Islet of Langerhans (tissue), 1 donor: ENCODE measurements around the gene CAV1.
"Not testable (repeated sequence)": the region's sequence is repeated elsewhere in the genome, so short reads cannot be mapped to it uniquely, and the experiment has no call there.

Experiments used
- FAIRE-seq: peaks from one replicate; lab custom pipeline; 2011; peaks lifted over from hg19 to GRCh38; lab: Jason Lieb, UNC

Gene CAV1, protein sequence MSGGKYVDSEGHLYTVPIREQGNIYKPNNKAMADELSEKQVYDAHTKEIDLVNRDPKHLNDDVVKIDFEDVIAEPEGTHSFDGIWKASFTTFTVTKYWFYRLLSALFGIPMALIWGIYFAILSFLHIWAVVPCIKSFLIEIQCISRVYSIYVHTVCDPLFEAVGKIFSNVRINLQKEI

DNA sequence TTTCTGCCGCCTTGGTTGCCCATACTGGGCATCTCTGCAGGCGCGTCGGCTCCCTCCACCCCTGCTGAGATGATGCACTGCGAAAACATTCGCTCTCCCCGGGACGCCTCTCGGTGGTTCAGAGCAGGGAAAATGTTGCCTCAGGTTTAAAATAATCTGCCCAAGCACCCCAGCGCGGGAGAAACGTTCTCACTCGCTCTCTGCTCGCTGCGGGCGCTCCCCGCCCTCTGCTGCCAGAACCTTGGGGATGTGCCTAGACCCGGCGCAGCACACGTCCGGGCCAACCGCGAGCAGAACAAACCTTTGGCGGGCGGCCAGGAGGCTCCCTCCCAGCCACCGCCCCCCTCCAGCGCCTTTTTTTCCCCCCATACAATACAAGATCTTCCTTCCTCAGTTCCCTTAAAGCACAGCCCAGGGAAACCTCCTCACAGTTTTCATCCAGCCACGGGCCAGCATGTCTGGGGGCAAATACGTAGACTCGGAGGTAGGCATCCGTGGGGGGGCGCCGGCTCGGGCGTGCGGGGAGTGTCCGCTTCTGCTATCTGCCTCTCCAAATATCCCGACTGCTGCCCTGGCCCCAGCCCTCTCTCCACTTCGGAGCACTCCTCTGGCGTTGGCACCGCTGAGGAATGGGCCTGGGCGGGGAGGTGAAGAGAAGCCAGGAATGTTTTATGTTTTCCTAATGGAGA, at the start of gene CAV1:
TSS of gene CAV1 (plus strand) at position 428 of the 689 bp plus-strand sequence. CDS start at position 455, 27 bp downstream.
- FAIRE-seq = no peak

DNA sequence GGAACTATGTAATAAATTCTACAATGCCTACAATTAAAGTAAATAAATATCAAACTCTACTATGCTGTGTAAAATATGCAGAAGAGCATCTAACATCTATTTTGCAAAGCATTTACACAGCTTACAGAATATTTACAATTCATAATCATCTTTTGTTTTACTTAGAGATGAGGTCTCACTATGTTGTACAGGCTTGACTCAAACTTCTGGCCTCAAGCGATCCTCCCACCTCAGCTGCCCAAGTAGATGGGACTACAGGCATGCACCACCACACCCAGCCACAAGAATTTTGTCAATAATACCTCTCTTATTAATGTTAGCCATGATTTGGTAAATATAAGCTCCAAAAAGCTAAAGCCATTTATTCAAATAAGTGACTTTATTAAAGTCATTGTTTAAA, 47.2 kb upstream of the CAV1 start:
- FAIRE-seq = no peak

- FAIRE-seq = no peak
Observed at GRCh38 chr7:116478834-116479233, 46.0 kb upstream of the CAV1 start.

- no peak for FAIRE-seq
Observed at GRCh38 chr7:116483271-116483942, 41.4 kb upstream of the CAV1 start.

DNA sequence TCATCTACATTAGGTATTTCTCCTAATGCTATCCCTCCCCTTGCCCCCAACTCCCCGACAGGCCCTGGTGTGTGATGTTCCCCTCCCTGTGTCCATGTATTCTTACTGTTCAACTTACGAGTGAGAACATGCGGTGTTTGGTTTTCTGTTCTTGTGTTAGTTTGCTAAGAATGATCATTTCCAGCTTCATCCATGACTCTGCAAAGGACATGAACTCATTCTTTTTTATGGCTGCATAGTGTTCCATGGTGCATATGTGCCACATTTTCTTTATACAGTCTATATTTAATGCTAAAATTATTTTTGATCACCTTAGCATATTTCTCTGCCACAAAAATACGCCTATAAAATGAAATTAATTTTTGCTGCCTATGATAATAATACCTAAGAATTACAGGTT, 40.4 kb upstream of the CAV1 start:
- FAIRE-seq = not testable (repeated sequence)

- FAIRE-seq = no peak
Observed at GRCh38 chr7:116487907-116488521, 36.8 kb upstream of the CAV1 start.

DNA sequence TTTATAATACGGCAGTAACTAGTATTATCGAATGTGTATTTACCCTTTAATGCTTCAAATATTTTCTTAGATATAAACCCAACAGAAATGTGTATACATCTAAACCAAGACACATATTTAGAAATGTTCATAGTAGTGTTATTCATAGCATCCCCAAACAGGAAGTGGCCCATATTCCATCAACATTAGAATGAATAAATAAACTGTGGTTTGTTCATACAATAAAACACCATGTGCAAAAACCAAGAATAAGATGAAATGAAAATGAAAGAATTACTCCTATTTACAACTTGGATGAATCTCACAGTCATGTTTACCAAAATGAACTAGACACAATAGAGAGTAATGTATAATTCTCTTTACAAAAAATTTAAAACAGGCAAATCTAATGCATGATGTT, 34.5 kb upstream of the CAV1 start:
- FAIRE-seq = no peak

DNA sequence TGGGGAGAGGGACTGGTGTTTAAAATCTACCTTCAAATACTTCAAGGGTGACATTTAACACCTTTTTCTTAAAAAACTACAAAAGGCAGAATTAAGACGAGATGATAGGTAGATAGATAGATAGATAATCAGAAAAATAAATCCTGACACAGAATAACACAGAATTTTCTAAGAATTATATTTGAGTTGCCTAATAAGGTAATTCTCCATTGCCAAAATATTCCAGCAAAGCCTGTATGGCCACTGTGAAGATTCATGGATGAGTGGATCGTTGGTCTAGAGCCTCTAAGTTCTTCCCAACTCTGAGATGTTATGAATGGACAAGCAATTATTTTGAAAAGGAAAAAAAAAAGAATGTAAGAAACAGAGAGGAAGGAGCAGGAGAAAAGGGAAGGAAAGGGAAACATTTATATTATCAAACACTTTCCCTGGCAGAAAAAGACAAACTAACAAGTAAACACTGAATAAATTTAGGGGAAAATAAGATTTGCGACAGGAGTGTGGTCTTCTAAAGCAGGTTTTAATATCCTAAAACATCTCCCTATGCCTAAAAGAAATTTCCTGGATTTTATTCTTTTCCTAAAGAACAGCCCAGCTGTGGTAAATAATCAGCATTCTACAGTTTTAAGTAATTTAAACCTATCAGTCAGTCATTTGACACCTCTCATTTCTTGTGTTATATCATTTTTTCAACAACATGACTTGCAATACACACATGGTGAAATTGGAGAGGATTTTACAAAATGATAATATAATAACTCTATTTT, 32.8 kb upstream of the CAV1 start:
- FAIRE-seq = no peak

GRCh38 chr7:116492654-116493109, 32.2 kb upstream of the CAV1 start:
- no peak for FAIRE-seq

GRCh38 chr7:116493449-116493848, 31.4 kb upstream of the CAV1 start:
- FAIRE-seq = no peak

DNA sequence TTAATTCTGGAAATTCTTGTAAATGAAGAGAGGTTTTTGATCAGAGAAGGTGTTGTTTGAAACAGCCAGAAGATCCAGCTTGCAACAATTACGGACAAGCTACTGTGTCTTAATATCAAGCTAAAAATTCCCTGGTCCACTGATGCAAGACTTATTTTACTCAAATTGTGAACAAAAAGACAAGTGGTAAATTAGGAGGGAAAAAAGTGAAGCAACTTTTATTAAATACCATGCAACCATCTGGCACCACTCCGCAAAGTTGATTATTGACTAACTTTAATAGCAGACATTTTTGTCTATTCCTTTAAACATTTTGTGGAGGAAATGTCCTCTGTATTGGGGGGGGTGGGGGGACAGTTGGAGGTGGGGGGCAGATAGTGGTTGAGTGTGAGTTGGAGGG, 30.4 kb upstream of the CAV1 start:
- no peak for FAIRE-seq

GRCh38 chr7:116495736-116496135, 29.1 kb upstream of the CAV1 start:
- FAIRE-seq = no peak

GRCh38 chr7:116496653-116497052, 28.2 kb upstream of the CAV1 start:
- no peak for FAIRE-seq

- no peak for FAIRE-seq
Observed at GRCh38 chr7:116497708-116498107, 27.1 kb upstream of the CAV1 start.

- no peak for FAIRE-seq
Observed at GRCh38 chr7:116499168-116500077, 25.4 kb upstream of the CAV1 start, which contains the start of gene CAV2. Gene CAV2, plus strand, starts transcription at chr7:116499738. Its CDS starts 44 bp downstream, at chr7:116499782.

DNA sequence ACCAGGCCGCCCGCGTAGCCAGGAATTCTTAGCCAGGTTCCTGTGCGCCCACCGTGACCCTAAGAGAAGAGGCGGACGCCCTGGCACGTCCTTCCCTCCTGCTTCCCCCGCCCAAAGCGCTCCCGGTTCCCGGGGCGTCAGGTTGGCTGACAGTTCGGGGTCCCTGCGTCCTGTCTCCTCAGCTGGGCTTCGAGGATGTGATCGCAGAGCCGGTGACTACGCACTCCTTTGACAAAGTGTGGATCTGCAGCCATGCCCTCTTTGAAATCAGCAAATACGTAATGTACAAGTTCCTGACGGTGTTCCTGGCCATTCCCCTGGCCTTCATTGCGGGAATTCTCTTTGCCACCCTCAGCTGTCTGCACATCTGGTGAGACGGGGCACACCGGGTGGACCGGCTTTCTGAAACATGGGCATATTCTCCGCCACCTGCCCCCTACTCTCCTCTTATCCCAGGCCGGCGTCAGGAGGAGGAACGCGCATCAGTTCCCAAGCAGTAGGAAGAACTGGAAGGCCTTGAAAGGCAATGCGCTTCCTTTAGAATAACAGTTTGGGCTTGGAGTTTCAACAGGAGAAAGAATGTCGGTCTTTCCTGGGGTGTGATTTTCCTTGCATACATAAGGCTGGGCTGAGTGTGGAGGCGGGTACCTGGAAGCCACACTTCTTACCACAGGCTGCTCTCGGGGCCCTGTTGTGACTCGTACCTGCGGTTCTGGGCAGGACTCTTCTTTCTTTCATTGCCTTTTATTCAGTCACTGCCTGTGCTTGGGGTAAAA, 24.6 kb upstream of the CAV1 start:
- FAIRE-seq = no peak

- FAIRE-seq = no peak
Observed at GRCh38 chr7:116501425-116502167, 23.2 kb upstream of the CAV1 start.

- no peak for FAIRE-seq
Observed at GRCh38 chr7:116502201-116503096, 22.4 kb upstream of the CAV1 start.

GRCh38 chr7:116503835-116504234, 21.0 kb upstream of the CAV1 start:
- no peak for FAIRE-seq
